ENCODE results near the gene VOPP1. TPM values are rescaled to one million over a fixed set of nuclear protein-coding genes. Genes with fewer than 3 reads are reported as not detected.
A peak's percentile ranks its signal among the peaks of the same experiment; 100 is the strongest.

Gene VOPP1
- total and polyA plus RNA-seq, 2 donors (not counting 3 experiments of a cell fraction or from before 2014, with no cell fraction given) = 85.6 to 154 TPM

- Histone ChIP-seq H3K27me3 (ENCODE audit: control insufficient read depth in 2 of 2, insufficient read depth in 2 of 2, low read length in 2 of 2) (no peaks in the 10 kb centered on the region), H3K9ac (replicated peaks; ENCODE audit: extremely low read depth, insufficient read depth, low read length) (peak overlapping the region; percentile 39), H3K4me1 (ENCODE audit: control insufficient read depth, extremely low read depth, insufficient read depth, low read length) (peaks cover 51% of the 10 kb centered on the region), H3K79me2 (ENCODE audit: control insufficient read depth, insufficient read depth, low read length) (peaks cover 94% of the 10 kb centered on the region), H3K9me3 (replicated peaks; ENCODE audit: control insufficient read depth, insufficient read depth, low read length) (no peaks in the 10 kb centered on the region), H3K4me2 (ENCODE audit: insufficient read depth, low read length) (peak overlapping the region; percentile 89), H3K27ac (ENCODE audit: insufficient read depth, low read depth, low read length) (peak overlapping the region; percentile 82), H3K9me1 (replicated peaks; ENCODE audit: control insufficient read depth, extremely low read depth, insufficient read depth, low read length) (no peaks in the 10 kb centered on the region), H2AFZ (ENCODE audit: low read depth, low read length) (no peak overlapping the region), H4K20me1 (replicated peaks; ENCODE audit: control insufficient read depth, extremely low read depth, insufficient read depth, low read length) (peaks cover 11% of the 10 kb centered on the region), H3K4me3 (replicated peaks in 1 of 3; ENCODE audit: insufficient read depth in 1 of 3, low read depth in 1 of 3, low read length in 3 of 3) (peak overlapping the region in 1 of 3 experiments; percentile 43), H3K36me3 (ENCODE audit: control insufficient read depth in 2 of 2, extremely low read depth in 1 of 2, insufficient read depth in 2 of 2, low read length in 2 of 2) (peaks cover 4 to 7% of the 10 kb centered on the region in 2 experiments)
- FAIRE-seq (no peak), DNase-seq (ENCODE audit: low read depth, low spot score) (no peak)
- CTCF ChIA-PET = interaction anchor here (0.7 to 2.7 kb wide), 11 partner anchors 9 to 41 kb away, joined by 3 to 10 read pairs (median 5); no protein-coding TSS in a partner anchor
- dilution Hi-C loops (cut with MboI; ENCODE audit: extremely low pct_ligation_motif_present, low sequenced_read_pairs) (no loop called here), intact Hi-C loops (cut with micrococcal nuclease) (loop anchor here (5.0 kb wide), 1 partner anchor 186 kb away; the partner anchor contains the start of gene LANCL2)
- no TSS peak for BruUV-seq (replicated peaks)
- POLR2A ChIA-PET = interaction anchor here (1.4 kb wide), 1 partner anchor 19 kb away, joined by 4 read pairs; the partner anchor contains the start of gene VOPP1
- TF ChIP-seq, protein P1, sequence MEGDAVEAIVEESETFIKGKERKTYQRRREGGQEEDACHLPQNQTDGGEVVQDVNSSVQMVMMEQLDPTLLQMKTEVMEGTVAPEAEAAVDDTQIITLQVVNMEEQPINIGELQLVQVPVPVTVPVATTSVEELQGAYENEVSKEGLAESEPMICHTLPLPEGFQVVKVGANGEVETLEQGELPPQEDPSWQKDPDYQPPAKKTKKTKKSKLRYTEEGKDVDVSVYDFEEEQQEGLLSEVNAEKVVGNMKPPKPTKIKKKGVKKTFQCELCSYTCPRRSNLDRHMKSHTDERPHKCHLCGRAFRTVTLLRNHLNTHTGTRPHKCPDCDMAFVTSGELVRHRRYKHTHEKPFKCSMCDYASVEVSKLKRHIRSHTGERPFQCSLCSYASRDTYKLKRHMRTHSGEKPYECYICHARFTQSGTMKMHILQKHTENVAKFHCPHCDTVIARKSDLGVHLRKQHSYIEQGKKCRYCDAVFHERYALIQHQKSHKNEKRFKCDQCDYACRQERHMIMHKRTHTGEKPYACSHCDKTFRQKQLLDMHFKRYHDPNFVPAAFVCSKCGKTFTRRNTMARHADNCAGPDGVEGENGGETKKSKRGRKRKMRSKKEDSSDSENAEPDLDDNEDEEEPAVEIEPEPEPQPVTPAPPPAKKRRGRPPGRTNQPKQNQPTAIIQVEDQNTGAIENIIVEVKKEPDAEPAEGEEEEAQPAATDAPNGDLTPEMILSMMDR (IDR thresholded peaks at IDR 0.05; ENCODE audit: extremely low read depth in 1 of 2, insufficient read depth in 1 of 2, low read depth in 1 of 2, low read length in 2 of 2) = no peak
- TF ChIP-seq GATA2 (IDR thresholded peaks at IDR 0.05; ENCODE audit: insufficient read depth, insufficient read length, low read depth, low read length) = no peak
- no peak for TF ChIP-seq JUN (IDR thresholded peaks at IDR 0.05; ENCODE audit: borderline replicate concordance, insufficient read depth, insufficient read length, low read depth)
- TF ChIP-seq FOS (IDR thresholded peaks at IDR 0.05; ENCODE audit: borderline replicate concordance, insufficient read depth, low read length) = no peak
- TF ChIP-seq MYC (IDR thresholded peaks at IDR 0.05; ENCODE audit: low read depth, low read length) = no peak
- no peak for TF ChIP-seq POLR2A (IDR thresholded peaks at IDR 0.05; ENCODE audit: low read depth, low read length)
- TF ChIP-seq, protein P2, sequence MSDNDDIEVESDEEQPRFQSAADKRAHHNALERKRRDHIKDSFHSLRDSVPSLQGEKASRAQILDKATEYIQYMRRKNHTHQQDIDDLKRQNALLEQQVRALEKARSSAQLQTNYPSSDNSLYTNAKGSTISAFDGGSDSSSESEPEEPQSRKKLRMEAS (IDR thresholded peaks at IDR 0.05; ENCODE audit: insufficient read depth, insufficient read length) = no peak
- no peak for TF ChIP-seq EZH2 (IDR thresholded peaks at IDR 0.05; ENCODE audit: borderline replicate concordance, low read depth, low read length, severe bottlenecking)
- no peak for TF ChIP-seq POLR2AphosphoS5 (IDR thresholded peaks at IDR 0.05; ENCODE audit: insufficient read depth, low read depth, low read length)
Measured at GRCh38 chr7:55553024-55553345, 19.3 kb downstream of the VOPP1 start.
